Pons (tissue), 1 donor: ENCODE data around the gene KDM3B.
"Not testable (repeated sequence)": the region's sequence is repeated elsewhere in the genome, so short reads cannot be mapped to it uniquely, and the experiment has no call there.

ENCODE experiments used
- DNase-seq: peaks from one replicate; pipeline ENCODE4 v3.0.0-alpha.2; 2016; ENCODE audit warnings: low spot score

Gene KDM3B

DNA sequence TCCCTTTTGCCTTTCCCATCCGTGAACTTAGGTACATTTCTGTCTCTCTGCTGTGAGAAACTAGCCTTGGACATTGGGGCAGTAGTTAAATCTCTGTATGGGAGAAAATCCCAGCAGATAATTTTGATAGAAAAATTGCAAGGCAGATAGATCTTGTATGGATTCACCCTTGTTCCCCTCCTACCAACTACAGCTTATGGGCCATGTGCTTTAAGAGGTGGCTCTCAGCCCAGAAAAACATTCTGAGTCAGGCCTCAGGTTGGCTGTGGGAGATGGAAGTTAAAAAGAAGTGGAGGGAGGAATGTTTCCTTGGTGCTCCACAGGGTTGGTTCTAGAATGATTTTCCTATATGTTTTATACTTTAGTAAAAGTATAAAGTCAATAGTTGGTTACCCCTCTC, 1.4 kb upstream of the KDM3B start:
- no peak for DNase-seq

GRCh38 chr5:138351517-138351916, 968 bp upstream of the KDM3B start:
- no peak for DNase-seq

DNA sequence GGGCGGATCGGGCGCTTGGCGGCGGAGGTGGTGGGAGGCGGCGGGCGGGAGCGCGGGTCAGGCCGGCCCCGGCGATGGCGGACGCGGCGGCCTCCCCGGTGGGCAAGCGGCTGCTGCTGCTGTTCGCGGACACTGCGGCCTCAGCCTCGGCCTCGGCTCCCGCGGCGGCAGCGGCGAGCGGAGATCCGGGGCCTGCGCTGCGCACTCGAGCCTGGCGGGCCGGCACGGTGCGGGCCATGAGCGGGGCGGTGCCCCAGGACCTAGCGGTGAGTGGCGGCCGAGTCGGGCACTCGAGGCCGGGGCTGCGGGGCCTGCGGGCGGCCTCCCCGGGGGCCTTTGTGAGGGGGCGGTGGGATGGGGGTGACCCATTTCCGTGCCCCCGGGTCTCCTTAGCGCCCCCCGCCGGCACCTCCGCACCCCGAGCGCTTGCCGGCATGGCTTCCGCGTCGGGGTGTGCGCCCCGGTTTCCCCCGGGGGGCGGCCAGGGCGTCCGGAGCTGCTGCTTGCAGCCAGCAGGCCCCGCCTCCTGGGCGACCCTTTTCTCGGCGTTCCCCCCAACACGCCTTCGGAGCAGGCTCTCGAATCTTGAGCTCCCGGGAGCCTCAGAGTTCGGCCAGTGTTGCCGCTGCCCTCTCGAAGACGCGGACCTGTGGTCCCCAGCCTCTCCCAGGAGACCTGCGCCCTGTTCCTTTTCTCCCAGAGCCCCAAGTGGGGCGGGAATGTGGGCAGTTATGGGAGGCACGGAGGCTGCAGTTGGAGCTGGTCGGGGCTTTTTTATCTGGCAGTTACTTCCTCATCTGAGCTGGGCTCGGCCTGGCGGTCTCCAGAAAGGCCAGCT, 456 bp downstream of the KDM3B start:
- peak; percentile 70 for DNase-seq

DNA sequence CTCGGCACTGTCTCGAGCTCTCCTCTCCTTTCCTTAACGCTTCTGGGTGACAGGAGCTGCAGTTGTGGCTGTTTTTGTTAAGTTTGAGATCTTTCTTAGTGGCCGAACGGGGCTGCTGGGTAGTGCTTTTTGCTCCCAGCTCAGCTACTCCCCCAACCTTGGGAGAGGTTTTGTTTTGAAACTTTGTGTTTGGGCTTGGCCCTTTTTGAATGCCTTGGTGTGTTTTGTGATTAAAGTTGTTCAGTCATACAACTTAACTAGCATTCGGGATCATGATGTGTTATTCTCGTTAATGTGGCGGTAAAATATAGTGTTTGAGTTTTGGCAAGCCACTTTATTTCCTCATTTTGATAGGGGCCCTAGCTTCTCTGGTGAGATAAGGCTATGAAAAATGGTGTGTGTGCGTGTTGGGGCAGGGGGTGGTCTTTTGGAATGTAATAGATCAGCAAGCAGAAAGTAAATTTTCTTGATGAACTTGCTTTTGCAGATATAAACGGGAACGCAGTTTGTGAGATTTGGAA, 1.1 kb downstream of the KDM3B start:
- DNase-seq, result no peak

GRCh38 chr5:138354387-138354786, 1.9 kb downstream of the KDM3B start:
- DNase-seq, result no peak

- peak; percentile 76 for DNase-seq
Observed at GRCh38 chr5:138354926-138355378, 2.5 kb downstream of the KDM3B start.

DNA sequence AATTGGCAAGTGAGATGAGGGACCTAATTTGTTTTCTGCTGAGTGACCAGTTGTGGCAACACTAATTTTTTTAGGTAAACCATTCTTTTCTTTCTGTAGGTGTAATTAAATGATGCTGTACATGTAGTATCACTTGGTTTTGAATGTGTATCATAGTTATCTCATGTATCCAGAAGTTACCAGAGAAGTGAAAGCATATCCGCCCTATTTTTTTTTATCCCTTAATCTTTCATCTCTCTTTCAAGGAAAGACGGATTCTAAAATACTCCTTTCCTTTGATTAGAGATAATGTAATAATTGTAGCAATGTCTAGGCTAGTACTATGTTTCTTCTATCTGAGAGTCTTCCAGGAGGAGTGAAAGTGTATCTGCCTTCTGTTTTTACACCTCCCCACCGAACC, 7.1 kb downstream of the KDM3B start:
- DNase-seq, result no peak

DNA sequence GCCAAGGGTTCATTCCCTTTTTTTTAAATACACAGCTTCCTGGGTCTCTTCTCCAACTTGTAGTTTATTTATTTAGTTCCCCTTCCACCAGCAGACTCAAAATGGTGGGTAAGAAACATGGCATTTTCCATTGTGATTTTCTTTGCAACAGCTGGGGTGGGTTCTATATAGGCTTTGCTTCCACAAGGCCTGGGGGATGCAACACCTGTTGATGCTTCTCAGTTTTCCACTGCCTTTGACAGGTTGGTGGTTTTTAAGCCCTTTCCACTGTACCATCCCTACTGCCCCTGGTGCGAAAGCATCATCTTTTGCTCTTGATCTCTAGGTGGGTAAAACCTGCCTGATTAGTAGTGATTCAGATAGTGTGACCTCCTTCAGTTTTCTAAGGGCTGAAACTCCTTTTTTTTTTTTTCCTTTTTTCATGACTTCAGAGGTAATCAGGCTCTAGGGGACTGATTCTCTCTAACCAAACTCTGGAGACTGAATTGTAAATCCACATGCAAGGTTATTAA, 8.5 kb downstream of the KDM3B start:
- DNase-seq, result no peak

DNA sequence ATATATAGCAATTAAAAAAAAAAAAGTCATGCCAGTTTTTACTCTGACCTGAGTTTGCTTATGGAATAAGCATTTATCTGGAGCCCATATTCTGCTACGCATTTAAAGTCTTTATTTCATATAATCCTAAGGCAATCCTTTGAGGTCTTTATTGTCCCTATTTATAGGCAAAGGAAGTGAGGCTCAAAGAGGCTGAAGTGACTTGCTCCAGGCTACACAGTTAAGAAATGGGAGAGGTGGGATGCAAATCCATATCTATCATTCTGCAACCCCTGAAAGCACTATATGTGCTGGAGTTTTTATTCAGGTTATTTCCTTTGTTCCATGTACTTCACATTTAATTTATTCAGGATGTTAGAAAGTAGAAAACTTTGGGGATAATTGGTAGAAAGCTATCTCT, 12.1 kb downstream of the KDM3B start:
- no peak for DNase-seq

DNA sequence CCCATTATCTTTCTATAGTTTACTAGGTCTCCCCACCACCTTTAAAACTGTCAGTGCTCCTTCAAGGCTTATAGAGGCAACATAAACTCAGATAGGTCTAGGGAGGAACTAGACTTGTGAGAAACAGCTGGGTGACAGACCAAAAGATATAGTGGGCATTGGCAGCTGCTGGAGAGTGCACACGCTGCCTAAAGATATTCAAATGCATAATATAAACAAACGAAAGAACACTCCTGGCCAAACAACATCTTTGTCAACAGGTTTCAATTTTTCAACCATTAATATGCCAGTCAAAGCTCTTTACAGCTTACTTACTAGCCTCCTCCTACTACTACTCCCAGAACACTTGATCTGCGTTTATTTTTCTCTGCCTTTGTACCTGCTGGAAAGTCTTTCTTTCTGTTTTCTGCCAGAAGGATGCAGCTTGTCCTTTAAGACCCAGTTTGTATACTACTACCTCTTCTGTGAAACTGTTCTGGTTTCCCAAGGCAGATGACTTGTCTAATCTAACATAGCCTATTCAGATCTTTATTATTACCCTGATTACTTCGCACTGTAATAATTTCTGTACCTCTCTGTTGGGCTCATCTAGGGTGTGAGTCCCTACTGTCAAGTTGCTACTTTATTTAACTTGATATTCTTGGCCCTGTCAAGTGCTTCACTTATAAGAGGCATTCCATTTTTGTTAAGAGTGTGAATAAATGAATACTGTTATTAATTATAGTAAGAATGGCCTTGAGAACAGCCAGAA, 14.3 kb downstream of the KDM3B start:
- DNase-seq, result no peak

- DNase-seq, result no peak
Observed at GRCh38 chr5:138369261-138369660, 16.8 kb downstream of the KDM3B start.

GRCh38 chr5:138369706-138370105, 17.2 kb downstream of the KDM3B start:
- DNase-seq, result peak; percentile 75

GRCh38 chr5:138370537-138370936, 18.1 kb downstream of the KDM3B start:
- DNase-seq, result no peak

DNA sequence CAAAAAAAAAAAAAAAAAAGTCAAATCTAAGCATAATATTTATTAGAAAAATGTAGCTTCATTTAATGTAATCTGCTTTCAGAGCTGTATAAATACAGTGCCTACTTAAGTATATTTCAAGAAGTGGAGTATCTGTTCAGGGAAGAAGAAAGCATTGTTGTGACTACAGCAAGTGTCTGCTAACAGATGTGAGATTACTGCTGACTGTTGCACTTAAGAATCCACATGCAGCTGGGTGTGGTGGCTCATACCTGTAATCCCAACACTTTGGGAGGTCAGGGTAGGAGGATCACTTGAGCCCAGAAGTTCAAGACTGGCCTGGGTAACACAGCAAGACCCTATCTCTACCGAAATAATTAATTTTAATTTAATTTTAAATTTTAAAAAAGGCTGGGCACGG, 19.0 kb downstream of the KDM3B start:
- DNase-seq, result no peak

DNA sequence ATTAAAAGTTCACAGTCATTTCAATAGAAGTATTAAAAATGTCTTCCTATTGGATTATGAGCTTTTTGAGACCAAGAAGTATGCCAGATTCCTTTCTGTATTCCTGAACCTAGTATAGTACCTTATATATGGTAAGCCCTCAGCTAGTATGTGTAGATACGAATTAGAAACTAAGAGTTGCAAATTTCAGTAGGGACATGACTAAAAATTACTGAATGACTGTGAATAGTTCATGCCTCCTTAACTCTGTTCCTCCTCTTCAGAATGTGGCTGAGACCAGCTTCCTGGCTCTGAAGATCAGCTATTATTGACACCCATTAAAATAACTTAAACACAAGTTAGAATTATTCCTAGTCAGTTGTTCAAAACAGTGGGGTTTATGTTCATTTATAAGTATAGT, 19.7 kb downstream of the KDM3B start:
- no peak for DNase-seq

GRCh38 chr5:138372653-138373052, 20.2 kb downstream of the KDM3B start:
- no peak for DNase-seq

DNA sequence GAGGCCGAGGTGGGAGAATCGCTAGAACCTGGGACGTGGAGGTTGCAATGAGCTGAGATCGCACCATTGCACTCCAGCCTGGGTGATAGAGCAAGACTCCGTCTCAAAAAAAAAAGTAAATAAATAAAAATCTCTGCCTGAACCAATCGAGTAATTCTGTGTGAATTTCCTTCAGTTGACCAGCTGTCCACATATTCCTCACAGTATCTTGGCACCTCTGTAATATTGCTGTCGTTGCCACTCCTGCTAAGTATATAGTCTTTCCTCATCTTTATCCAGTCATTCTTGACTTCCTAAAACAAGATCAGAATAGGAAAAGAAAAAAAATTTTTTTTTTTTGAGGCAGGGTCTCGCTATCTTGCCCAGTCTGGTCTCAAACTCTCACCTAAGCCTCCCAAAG, 29.9 kb downstream of the KDM3B start:
- DNase-seq, result no peak

DNA sequence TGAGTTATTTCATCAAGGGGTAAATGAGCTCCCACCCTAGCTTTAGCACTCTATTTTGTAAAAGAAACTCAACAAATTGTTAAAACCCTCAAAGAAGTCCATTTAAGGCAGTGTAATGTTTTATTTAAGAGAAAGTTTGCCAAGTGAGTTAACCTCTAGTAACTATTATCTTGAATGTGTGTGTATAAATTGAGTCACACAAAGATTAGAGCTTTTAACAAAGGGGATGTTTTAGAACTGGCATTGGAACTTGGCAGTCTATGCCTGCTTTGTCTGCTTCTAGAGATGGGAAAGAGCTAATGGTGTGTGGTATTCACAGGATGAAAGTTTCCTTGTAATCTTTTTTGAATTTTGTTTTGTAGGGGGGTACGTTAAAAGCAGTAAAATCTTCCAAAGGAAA, 33.2 kb downstream of the KDM3B start:
- DNase-seq, result peak; percentile 81

DNA sequence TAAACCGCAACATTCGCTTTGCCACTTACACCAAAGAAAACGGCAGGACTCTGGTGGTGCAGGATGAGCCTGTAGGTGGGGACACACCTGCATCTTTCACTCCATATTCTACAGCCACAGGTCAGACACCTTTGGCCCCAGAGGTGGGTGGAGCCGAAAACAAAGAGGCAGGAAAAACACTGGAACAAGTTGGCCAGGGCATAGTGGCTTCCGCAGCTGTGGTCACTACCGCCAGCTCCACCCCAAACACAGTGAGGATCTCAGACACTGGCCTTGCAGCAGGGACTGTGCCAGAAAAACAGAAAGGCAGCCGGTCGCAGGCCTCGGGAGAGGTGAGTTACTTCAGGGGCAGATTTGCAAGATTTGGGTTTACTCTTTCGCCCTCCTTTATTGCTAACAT, 33.8 kb downstream of the KDM3B start:
- DNase-seq, result peak; percentile 60

GRCh38 chr5:138389332-138389731, 36.8 kb downstream of the KDM3B start:
- no peak for DNase-seq

- DNase-seq, result not testable (repeated sequence)
Observed at GRCh38 chr5:138389911-138390310, 37.4 kb downstream of the KDM3B start.

GRCh38 chr5:138391859-138392386, 39.4 kb downstream of the KDM3B start:
- peak; percentile 95 for DNase-seq

DNA sequence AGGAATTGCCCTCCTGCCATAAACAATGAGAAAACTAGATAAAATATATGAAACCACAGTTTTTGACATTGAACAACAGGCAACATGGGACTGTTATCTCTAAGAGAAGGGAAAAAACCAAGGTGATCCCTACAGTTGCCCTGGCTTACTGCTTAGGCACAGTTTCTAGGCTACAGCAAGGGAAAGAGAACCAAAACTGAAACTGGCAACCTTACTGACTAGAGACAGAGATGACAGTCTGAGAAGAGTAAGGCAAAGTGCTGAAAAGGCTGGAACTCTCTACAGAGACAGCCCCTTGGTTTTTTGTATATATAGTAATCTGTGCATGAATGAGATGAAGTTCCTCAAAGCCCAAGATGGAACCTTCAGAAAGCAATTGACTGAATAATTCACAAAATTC, 50.2 kb downstream of the KDM3B start:
- DNase-seq, result no peak
